Lower leg skin (tissue), 4 donors: ENCODE results near the gene ADM2. TPM values are rescaled to one million over a fixed set of nuclear protein-coding genes. Genes with fewer than 3 reads are reported as not detected.
A peak's percentile ranks its signal among the peaks of the same experiment; 100 is the strongest.

Experiments used
- DNase-seq, 2 donors: peaks; one replicate each; pipeline ENCODE4 v3.0.0-alpha.2; 2019; ENCODE audit warnings: low spot score in 2 of 2
- H3K4me3 ChIP-seq: fragments of 200-600 bp; sonication (generic); 2 replicates; pipeline ENCODE4 v1.5.1; 2017; ENCODE audit warnings: mild to moderate bottlenecking, low read depth; ENCODE audit not compliant: poor library complexity, severe bottlenecking
- CTCF ChIP-seq, 3 donors: fragments of 450-650 bp; IDR thresholded peaks; one replicate each; pipeline ENCODE4 v1.5.1; 2016; ENCODE audit warnings: antibody characterized with exemption in 3 of 3, mild to moderate bottlenecking in 3 of 3, moderate library complexity in 2 of 3
- POLR2A ChIP-seq, 2 donors: fragments of 450-650 bp; IDR thresholded peaks; one replicate each; pipeline ENCODE4 v1.6.1; 2016 to 2017; ENCODE audit warnings: antibody characterized with exemption in 2 of 2, mild to moderate bottlenecking in 1 of 2, moderate library complexity in 1 of 2
- WGBS, 2 donors: methylation state at CpG; one replicate each; pipeline ENCODE4 v1.1.5; 2018; 5-methylcytosine and 5-hydroxymethylcytosine counted together
- intact Hi-C: fragments of 100-400 bp; cut with DNase I; formaldehyde crosslinking; loops from one replicate; pipeline ENCODE4 v1.15.0; 2023; ENCODE audit warnings: low total_unique reads
- total RNA-seq, 4 donors: library from RNA; depleted of rRNA; stranded (reverse); fragments of >200 nt; gene quantifications; one replicate each; pipeline ENCODE4 v1.1.0, GENCODE V29; 2016

The ADM2 gene
- total RNA-seq, 4 donors from 2014 or later = 0.19 to 0.56 (median 0.52) TPM; not detected in 1

- H3K4me3 ChIP-seq = peak overlapping the region; percentile 81
- TF ChIP-seq CTCF (IDR thresholded peaks at IDR 0.05) = no peak
- no peak for TF ChIP-seq POLR2A (IDR thresholded peaks at IDR 0.05)
- intact Hi-C loops = no loop called here
- WGBS, 2 donors = 2 to 5% methylated on average over 40 to 51 of the region's 62 CpGs
- DNase-seq = no peak
Observed at GRCh38 chr22:50473855-50474671, 7.3 kb upstream of the ADM2 start.

- TF ChIP-seq POLR2A (IDR thresholded peaks at IDR 0.05) = no peak
- no peak for TF ChIP-seq CTCF (IDR thresholded peaks at IDR 0.05)
- DNase-seq = peak; percentile 88 to 98
- peak within 1 kb of the TSS; percentile 81 for H3K4me3 ChIP-seq
- WGBS, 2 donors = 6 to 32% methylated on average over 4 to 25 of the region's 97 CpGs
- intact Hi-C loops = no loop called here
Observed at GRCh38 chr22:50474710-50475651, 6.4 kb upstream of the ADM2 start, which contains the start of gene SBF1. Gene SBF1 (minus strand): TSS chr22:50475035. CDS start chr22:50474840, 195 bp downstream.

- no peak for DNase-seq
- no peak for TF ChIP-seq POLR2A (IDR thresholded peaks at IDR 0.05)
- 79 to 83% methylated on average over 6 of the region's 6 CpGs for WGBS, 2 donors
- intact Hi-C loops = no loop called here
- H3K4me3 ChIP-seq = no peak overlapping the region
Observed at GRCh38 chr22:50475652-50476002, 5.7 kb upstream of the ADM2 start.

GRCh38 chr22:50476868-50477267 lies 4.5 kb upstream of the ADM2 start:
- WGBS, 2 donors = 64 to 70% methylated on average over 7 of the region's 7 CpGs
- DNase-seq = no peak
- TF ChIP-seq CTCF (IDR thresholded peaks at IDR 0.05) (no peak), POLR2A (IDR thresholded peaks at IDR 0.05) (no peak)
- intact Hi-C loops = no loop called here
- H3K4me3 ChIP-seq = no peak overlapping the region

GRCh38 chr22:50477923-50478322 lies 3.4 kb upstream of the ADM2 start:
- 91 to 93% methylated on average over 10 to 12 of the region's 12 CpGs for WGBS, 2 donors
- intact Hi-C loops = no loop called here

More at GRCh38 chr22:50477923-50478322, 3.4 kb upstream of the ADM2 start:
- no peak for DNase-seq
- H3K4me3 ChIP-seq = no peak overlapping the region
- TF ChIP-seq POLR2A (IDR thresholded peaks at IDR 0.05) (no peak), CTCF (IDR thresholded peaks at IDR 0.05) (no peak)
